Hepatocyte (in vitro differentiated cells): ENCODE measurements around the gene SETD1A. TPM values are rescaled to one million over a fixed set of nuclear protein-coding genes. Genes with fewer than 3 reads are reported as not detected.

ENCODE experiments used
- DNase-seq: peaks from one replicate; pipeline ENCODE4 v3.0.0-alpha.2; 2016; ENCODE audit warnings: low spot score
- H2AFZ ChIP-seq: fragments of 200-600 bp; sonication (generic); 2 replicates; pipeline ENCODE4 v1.6.0; 2016; ENCODE audit warnings: antibody characterized with exemption, mild to moderate bottlenecking
- H3K27ac ChIP-seq: fragments of 200-600 bp; sonication (generic); 2 replicates; pipeline ENCODE4 v1.5.1; 2016; ENCODE audit warnings: mild to moderate bottlenecking
- H3K27me3 ChIP-seq: fragments of 200-600 bp; sonication (generic); 2 replicates; pipeline ENCODE4 v1.6.1; 2016
- H3K36me3 ChIP-seq: fragments of 200-600 bp; sonication (generic); replicated peaks from 2 replicates; pipeline ENCODE4 v1.5.1; 2016; ENCODE audit warnings: low read depth; ENCODE audit not compliant: insufficient read depth
- H3K4me1 ChIP-seq: fragments of 200-600 bp; sonication (generic); 2 replicates; pipeline ENCODE4 v1.5.1; 2016; ENCODE audit warnings: mild to moderate bottlenecking, moderate library complexity; ENCODE audit not compliant: insufficient read depth
- H3K4me2 ChIP-seq: fragments of 200-600 bp; sonication (generic); 2 replicates; pipeline ENCODE4 v1.6.0; 2016
- H3K4me3 ChIP-seq: fragments of 200-600 bp; sonication (generic); 2 replicates; pipeline ENCODE4 v1.5.1; 2016; ENCODE audit warnings: mild to moderate bottlenecking
- H3K79me2 ChIP-seq: fragments of 200-600 bp; sonication (generic); 2 replicates; pipeline ENCODE4 v1.6.0; 2017; ENCODE audit warnings: mild to moderate bottlenecking
- H3K9me2 ChIP-seq: fragments of 200-600 bp; sonication (generic); replicated peaks from 2 replicates; pipeline ENCODE4 v1.6.0; 2017; ENCODE audit warnings: mild to moderate bottlenecking; ENCODE audit not compliant: insufficient read depth
- H3K9me3 ChIP-seq: fragments of 200-600 bp; sonication (generic); 2 replicates; pipeline ENCODE4 v1.5.1; 2016; ENCODE audit warnings: low read depth, mild to moderate bottlenecking
- H4K20me1 ChIP-seq: fragments of 200-600 bp; sonication (generic); 2 replicates; pipeline ENCODE4 v1.6.0; 2016; ENCODE audit warnings: mild to moderate bottlenecking; ENCODE audit not compliant: insufficient read depth, poor library complexity, severe bottlenecking
- CTCF ChIP-seq: fragments of 200-600 bp; sonication (generic); IDR thresholded peaks from 2 replicates; pipeline ENCODE4 v1.5.1; 2016; ENCODE audit warnings: antibody characterized with exemption, mild to moderate bottlenecking; ENCODE audit not compliant: poor library complexity
- EZH2 ChIP-seq: fragments of 200-600 bp; sonication (generic); IDR thresholded peaks from 2 replicates; pipeline ENCODE4 v1.6.1; 2016; ENCODE audit warnings: antibody characterized with exemption, mild to moderate bottlenecking, borderline replicate concordance
- EZH2phosphoT487 ChIP-seq: fragments of 200-600 bp; sonication (generic); IDR thresholded peaks from one replicate; pipeline ENCODE4 v1.6.1; 2018; ENCODE audit warnings: antibody characterized with exemption, mild to moderate bottlenecking, low read depth, moderate library complexity; ENCODE audit not compliant: unreplicated experiment, severe bottlenecking
- WGBS: methylation state at CpG from one replicate; pipeline ENCODE4 v1.1.6; 2016; ENCODE audit warnings: low lambda C conversion rate; ENCODE audit errors: missing lambda C conversion rate; 5-methylcytosine and 5-hydroxymethylcytosine counted together
- polyA plus RNA-seq: library from polyadenylated mRNA; unstranded; fragments of >200 nt; fragmentation: Nextera tagmentation; extraction: Ambion mirVana; gene quantifications from 2 replicates; pipeline ENCODE4 v1.2.1, GENCODE V29; 2016
- total RNA-seq: library from RNA; depleted of rRNA; stranded (reverse); fragments of >200 nt; gene quantifications from 2 replicates; pipeline ENCODE4 v1.2.3, GENCODE V29; 2014

Gene SETD1A
- total and polyA plus RNA-seq, 2 experiments from 2014 or later = 2.2 to 2.7 TPM

GRCh38 chr16:30927789-30928378 lies 29.7 kb upstream of the SETD1A start:
- H4K20me1 ChIP-seq = peaks cover 3% of the 10 kb centered on the region
- no peaks in the 10 kb centered on the region for H3K27me3 ChIP-seq
- no peaks in the 10 kb centered on the region for H3K9me2 ChIP-seq
- H2AFZ ChIP-seq = no peak overlapping the region
- no peaks in the 10 kb centered on the region for H3K9me3 ChIP-seq
- peaks cover 5% of the 10 kb centered on the region for H3K4me1 ChIP-seq
- TF ChIP-seq EZH2phosphoT487 (no peak), CTCF (no peak), EZH2 (no peak)
- no peak overlapping the region for H3K4me2 ChIP-seq
- no peaks in the 10 kb centered on the region for H3K36me3 ChIP-seq
- no peak overlapping the region for H3K4me3 ChIP-seq
- no peak overlapping the region for H3K27ac ChIP-seq
- peaks cover 14% of the 10 kb centered on the region for H3K79me2 ChIP-seq
- WGBS = 74% methylated on average over 11 of the region's 15 CpGs
- peak; percentile 71 for DNase-seq

DNA sequence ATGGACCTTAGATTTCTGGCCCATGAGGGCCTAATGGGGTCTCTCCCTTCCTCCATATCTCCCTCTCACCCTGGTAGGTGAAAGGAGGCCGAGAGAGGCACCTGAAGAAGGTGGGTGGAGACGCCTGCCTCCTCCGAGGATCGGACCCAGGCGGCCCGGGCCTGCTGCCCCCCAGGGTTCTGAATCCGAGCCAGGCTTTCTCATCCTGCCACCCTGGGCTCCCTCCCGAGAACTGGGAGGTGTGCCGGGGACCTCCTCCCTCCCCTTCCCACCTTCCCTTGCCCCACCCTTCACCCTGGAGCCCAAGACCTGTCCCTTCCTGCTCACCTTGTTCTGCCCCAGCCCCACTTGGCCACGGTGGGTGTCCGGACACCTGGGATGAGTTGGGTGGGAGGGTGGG lies 29.2 kb upstream of the SETD1A start:
- H3K4me3 ChIP-seq = no peak overlapping the region
- TF ChIP-seq EZH2 (no peak), EZH2phosphoT487 (no peak), CTCF (no peak)
- no peaks in the 10 kb centered on the region for H3K9me3 ChIP-seq
- H3K9me2 ChIP-seq = no peaks in the 10 kb centered on the region
- no peak overlapping the region for H3K4me2 ChIP-seq
- WGBS = 95% methylated on average over 4 of the region's 11 CpGs
- peaks cover 5% of the 10 kb centered on the region for H3K4me1 ChIP-seq
- H4K20me1 ChIP-seq = peaks cover 3% of the 10 kb centered on the region
- H3K36me3 ChIP-seq = no peaks in the 10 kb centered on the region
- H3K27ac ChIP-seq = no peak overlapping the region
- DNase-seq = peak; percentile 3
- H3K79me2 ChIP-seq = peaks cover 14% of the 10 kb centered on the region
- no peak overlapping the region for H2AFZ ChIP-seq
- H3K27me3 ChIP-seq = no peaks in the 10 kb centered on the region

DNA sequence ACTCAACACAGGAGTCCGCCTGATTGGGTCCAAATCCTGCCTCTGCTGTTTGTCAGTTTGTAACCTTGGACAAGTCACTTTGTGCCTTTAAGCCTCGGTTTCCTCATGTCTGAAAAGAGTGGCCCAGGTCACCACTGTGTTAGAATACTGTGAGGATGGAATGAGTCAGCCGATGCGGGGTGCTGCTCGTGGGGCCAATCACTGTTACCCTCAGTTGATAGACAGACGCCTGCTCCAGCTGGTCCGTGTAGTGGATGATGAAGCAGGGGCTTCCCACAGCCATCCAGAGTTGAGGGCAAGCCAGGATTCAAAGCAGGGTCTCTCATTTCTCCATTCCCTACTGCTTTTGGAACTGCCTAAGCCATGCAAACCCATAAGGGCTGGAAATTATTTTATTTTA lies 28.4 kb upstream of the SETD1A start:
- Histone ChIP-seq H3K27ac (no peak overlapping the region), H3K27me3 (no peaks in the 10 kb centered on the region), H3K36me3 (no peaks in the 10 kb centered on the region), H3K9me2 (no peaks in the 10 kb centered on the region), H3K79me2 (peaks cover 8% of the 10 kb centered on the region), H2AFZ (no peak overlapping the region), H4K20me1 (peaks cover 3% of the 10 kb centered on the region), H3K4me1 (peaks cover 5% of the 10 kb centered on the region), H3K4me2 (no peak overlapping the region), H3K4me3 (no peak overlapping the region), H3K9me3 (no peaks in the 10 kb centered on the region)
- no peak for TF ChIP-seq EZH2phosphoT487
- 90% methylated on average over 7 of the region's 7 CpGs for WGBS
- DNase-seq = no peak

DNA sequence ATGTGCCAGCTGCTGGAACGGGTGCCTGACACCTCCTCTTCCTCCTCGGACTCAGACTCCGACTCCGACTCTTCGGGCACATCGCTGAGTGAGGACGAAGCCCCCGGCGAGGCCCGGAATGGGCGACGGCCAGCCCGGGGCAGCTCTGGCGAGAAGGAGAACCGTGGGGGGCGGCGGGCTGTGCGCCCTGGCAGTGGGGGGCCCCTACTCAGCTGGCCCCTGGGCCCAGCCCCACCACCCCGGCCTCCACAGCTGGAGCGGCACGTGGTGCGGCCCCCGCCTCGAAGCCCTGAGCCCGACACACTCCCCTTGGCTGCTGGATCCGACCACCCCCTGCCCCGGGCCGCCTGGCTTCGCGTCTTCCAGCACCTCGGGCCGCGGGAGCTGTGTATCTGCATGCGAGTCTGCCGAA lies 27.4 kb upstream of the SETD1A start:
- H3K36me3 ChIP-seq = no peaks in the 10 kb centered on the region
- no peak for DNase-seq
- TF ChIP-seq EZH2phosphoT487 (no peak), EZH2 (no peak), CTCF (no peak)
- no peak overlapping the region for H2AFZ ChIP-seq
- H3K4me3 ChIP-seq = no peak overlapping the region
- H3K9me3 ChIP-seq = no peaks in the 10 kb centered on the region
- H4K20me1 ChIP-seq = no peaks in the 10 kb centered on the region
- H3K27me3 ChIP-seq = no peaks in the 10 kb centered on the region
- no peak overlapping the region for H3K27ac ChIP-seq
- H3K79me2 ChIP-seq = peaks cover 4% of the 10 kb centered on the region
- H3K4me2 ChIP-seq = no peak overlapping the region
- no peaks in the 10 kb centered on the region for H3K4me1 ChIP-seq
- H3K9me2 ChIP-seq = no peaks in the 10 kb centered on the region
- 95% methylated on average over 24 of the region's 35 CpGs for WGBS
